HG02943 (cell line): ENCODE measurements around the gene UBR7.
A peak's percentile ranks its signal among the peaks of the same experiment; 100 is the strongest.
"Not testable (repeated sequence)": the region's sequence is repeated elsewhere in the genome, so short reads cannot be mapped to it uniquely, and the experiment has no call there.

Source experiments
- ATAC-seq: cut with Tn5 transposase; IDR thresholded peaks from one replicate; pipeline ENCODE4 v1.9.1; 2021; ENCODE audit warnings: mild to moderate bottlenecking, low read depth, moderate library complexity; ENCODE audit not compliant: unreplicated experiment

The UBR7 gene

GRCh38 chr14:93186956-93187355 lies 20.1 kb upstream of the UBR7 start:
- no peak for ATAC-seq

DNA sequence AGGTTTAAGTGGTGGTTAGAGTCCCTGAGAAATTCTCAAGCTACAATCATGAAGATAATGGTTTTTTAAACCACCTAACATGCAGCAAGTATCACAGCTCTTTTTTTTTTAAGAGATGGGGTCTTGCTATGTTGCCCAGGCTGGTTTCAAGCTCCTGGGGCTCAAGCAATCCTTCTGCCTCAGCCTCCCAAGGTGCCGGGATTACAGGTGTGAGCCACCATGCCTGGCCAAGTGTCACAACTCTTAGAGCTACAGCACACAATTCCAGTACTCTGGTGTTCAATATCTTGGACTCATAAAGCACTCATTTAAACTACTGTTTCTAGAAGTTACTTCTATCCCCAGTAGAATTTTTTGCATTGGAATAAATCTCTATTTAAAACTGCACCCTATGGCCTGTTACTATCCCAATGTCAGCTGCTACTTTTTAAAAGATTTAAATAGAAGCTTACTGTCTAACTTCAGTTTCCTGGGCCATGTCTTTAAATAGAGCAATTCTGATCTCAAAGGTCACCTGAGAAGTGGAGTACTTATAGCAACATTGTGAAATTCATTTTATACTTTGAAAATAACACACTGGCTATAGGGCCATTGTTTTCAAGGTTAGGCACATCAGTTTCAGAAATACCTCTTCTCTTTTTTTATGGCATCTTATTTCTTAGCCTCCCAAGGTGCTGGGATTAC lies 11.6 kb upstream of the UBR7 start:
- no peak for ATAC-seq

DNA sequence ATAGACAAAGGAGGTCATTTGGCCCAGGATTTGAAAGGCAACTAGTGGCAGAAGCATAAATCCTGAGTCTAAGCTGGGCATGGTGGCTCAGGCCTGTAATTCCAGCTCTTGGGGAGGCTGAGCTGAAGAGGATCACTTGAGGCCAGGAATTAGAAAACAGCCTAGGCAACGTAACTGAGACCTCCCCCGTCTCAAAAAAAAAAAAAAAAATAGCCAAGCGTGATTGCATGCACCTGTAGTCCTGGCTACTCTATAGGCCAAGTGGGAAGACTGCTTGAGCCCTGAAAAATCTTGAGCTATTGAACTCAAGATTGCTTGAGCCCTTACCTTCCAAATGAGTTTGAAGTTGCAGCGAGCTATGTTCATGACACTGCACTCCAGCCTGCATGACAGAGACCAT lies 8.0 kb upstream of the UBR7 start:
- no peak for ATAC-seq

- no peak for ATAC-seq
These were observed 6.5 kb upstream of the UBR7 start for GRCh38 chr14:93200553-93200952.

DNA sequence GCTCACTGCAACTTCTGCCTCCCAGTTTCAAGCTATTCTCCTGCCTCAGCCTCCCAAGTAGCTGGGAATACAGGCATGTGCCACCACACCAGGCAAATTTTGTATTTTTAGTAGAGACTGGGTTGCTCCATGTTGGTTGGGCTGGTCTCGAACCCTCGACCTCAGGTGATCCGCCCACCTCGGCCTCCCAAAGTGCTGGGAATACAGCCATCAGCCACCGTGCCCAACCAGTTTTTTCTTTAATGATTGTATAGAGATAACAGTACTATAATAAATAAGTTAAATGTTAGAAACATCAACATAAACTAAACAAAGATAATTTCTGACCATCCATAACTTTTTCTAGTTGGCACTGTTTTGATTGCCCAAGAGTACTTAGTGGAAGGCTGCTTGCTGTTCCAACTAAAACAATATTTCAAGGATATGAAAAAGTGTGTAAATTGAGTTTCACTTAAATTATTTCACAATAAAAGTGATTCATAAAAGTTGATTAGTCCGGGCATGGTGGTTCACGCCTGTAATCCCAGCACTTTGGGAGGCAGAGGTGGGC lies 5.8 kb upstream of the UBR7 start:
- ATAC-seq, result no peak

GRCh38 chr14:93207468-93208308 lies 632 bp downstream of the UBR7 start:
- ATAC-seq, result peak; percentile 43

DNA sequence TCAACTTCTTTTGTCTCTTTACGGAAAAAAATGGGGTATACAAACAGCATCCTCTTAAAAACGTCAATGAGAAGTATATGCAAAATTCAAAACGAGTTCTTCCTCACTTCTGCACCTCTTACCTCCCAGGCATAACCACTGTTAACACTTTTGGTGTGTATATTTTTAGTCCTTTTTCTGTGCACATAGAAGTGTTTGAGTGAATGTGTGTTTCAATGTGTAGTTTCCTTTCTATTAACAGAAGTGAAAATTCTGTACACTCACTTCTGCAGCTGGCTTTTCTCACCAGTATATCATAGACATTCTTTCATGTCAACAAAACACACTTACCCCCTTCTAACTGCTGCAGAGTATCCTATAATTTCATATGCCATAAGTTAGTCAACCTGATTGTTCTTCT lies 5.4 kb downstream of the UBR7 start:
- no peak for ATAC-seq

GRCh38 chr14:93214598-93214997 lies 7.5 kb downstream of the UBR7 start:
- no peak for ATAC-seq

DNA sequence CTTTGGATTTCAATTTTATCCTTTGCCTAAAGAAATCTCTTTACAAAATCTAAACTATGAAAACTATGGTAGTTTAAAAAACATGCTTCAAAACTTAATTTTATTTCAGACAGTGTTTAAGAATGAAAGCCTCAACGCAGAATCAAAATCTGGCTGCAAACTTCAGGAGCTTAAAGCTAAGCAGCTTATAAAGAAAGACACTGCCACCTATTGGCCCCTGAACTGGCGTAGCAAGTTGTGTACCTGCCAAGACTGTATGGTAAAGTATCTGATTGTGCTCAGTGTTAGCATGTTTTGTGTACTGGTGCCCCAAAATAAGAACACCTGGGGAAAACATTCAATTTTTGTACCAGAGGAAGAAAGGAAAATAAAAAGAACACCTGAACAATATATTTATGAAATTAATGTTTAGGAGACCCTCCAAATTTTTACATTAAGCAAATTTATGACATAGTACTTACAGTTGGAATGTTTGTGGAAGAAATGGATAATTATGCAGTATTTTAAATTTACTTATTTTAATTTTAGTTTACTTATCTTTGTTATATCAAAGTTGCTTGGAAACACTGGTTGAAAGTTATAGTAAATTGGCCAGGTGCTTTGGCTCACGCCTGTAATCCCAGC lies 12.2 kb downstream of the UBR7 start:
- no peak for ATAC-seq

- no peak for ATAC-seq
These were observed 13.5 kb downstream of the UBR7 start for GRCh38 chr14:93220509-93220908.

DNA sequence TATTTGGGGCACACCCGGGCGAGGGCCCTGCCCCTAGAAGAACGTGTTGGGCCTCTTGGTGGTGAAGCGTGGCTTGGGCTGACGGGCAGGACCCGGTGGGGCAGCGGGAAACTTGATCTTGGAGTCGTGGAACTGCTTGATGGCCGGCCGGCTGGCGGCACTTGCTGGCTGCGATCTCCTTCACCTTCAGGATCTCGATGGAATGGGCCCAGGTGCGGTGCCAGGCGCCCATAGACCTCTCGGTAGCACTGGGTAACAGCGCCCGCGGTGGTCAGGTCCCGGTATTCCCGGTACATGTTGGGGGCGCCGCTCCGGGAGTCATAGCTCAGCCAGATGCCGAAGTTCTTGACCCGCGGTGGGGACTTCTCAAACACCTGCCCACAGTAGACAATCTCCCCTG lies 16.5 kb downstream of the UBR7 start:
- no peak for ATAC-seq

- no peak for ATAC-seq
These were observed 21.5 kb downstream of the UBR7 start for GRCh38 chr14:93228550-93228949.

- no peak for ATAC-seq
These were observed 23.5 kb downstream of the UBR7 start for GRCh38 chr14:93230539-93230938.

DNA sequence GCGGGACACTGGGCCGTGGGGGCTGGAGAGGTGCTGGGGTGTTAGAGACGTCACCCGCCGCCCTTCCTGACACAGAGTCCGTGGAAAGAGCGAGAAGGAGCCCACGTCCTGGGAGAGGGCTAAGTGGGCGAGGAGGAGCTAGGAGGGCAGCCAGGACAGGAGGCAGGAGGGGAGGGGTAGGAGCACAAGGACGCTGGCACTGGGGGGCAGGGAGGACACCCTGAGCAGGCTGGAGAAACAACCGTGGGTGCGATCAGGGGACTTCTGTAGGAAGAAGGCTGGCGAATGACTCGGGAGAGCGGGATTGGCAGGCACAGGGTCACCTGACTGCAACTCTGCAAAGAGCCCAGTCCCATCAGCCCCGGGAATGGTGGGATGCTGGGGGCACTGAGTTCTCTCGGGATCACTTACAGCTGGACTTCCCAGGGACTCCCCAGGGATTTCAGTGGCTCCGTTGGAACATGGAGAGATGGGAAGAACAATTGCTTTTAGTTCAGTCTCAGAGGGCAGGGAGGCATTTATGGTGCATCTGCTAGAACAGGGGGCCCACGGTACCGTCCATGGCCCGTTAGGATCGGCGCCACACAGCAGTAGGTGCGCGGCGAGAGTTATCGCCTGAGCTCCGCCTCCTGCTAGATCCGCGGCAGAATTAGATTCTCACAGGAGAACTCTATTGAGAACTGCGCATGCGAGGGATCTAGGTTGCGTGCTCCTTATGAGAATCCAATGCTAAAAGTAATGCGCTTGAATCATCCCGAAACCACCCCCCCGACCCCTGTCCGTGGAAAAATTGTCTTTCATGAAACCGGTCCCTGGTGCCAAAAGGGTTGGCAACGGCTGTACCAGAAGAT lies 24.3 kb downstream of the UBR7 start:
- no peak for ATAC-seq

DNA sequence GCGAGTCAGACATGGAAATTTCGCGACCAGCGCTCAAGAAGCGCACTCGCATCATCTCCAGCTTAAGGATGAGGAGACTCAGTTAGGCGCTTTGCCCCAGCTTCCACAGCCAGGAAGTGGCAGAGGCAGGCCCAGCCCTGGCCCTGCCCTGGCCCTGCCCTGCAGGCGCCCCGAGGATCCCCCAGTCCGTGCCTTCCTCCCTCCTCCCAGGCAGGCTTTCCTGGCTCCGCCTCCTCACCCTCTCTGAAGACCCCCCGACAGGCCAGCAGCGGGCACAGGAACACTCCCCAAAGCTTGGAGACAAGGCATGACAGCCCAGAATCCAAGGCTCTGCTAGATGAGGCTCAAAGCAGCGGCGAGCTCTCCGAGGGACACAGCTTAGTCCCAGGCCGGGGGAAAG lies 25.1 kb downstream of the UBR7 start:
- no peak for ATAC-seq

- ATAC-seq, result not testable (repeated sequence)
These were observed 26.0 kb downstream of the UBR7 start for GRCh38 chr14:93233078-93233477.

DNA sequence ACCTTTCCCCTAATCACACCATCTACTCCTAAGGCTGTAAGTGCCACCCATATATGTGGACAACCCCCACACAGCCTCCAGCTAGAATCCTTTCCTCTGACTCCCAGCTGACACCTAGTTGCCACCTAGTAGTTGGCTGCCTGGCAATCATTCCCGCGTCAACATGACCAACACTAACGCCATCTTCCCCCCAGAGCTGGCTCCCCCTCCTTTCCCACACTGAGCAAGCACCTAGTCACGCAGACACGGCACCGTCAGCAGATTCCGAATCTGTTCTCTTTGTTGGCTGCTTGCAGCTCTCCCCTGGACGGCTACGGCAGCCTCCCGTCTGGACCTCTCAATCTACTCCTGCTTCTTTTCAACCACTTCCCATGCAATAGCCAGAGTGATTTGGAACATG lies 27.7 kb downstream of the UBR7 start:
- ATAC-seq, result no peak

DNA sequence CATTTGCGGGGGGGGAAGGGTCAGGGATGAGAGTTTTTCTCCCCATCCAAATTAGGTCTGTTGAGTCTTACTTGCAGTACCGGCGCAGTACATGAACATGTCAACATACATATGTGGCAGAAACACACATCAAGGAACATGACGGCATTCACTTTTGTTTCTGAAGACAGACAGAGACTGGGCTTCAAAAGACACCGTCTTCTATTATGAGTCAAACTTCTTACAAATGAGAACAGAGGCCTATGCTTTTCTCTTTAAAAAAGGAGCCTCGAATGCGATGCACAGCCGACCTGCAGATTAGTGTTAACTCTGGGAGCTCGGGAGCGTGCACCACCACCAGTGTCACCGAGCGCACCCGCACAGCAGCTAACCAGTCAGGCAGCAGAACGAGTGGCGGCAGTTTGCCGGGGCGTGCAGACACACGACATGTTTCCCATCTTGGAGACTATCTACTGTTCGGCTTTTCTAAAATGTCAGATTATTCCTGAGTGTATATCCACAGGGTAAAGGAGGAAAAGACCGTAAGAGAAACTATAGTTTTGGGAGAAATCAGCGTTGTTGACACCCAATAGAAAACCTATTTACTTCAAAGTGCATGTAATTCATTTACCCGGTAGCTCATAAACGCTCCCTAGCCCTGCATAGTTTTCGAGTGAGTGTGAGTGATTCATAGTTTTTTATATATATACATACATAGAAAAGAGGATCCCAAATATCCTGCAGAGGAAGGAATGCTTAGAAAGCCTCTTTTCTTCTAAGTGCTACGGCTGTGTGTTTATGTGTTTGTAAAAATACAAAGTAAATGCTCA lies 33.0 kb downstream of the UBR7 start:
- ATAC-seq, result no peak

DNA sequence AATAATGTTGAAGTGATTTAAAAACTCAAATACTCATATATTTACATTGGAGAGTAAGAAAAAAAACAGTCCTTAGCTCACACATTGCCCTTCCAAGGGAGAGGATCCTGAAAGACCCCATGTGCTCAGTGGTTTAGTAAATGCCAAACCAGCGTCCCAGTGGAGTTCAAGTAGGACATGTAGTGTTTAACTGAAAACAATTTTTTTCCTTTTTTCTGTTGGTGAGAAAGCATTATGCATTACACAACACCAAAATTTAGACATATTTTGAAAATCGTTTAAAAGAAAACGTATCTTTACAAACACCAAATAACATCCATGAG lies 33.6 kb downstream of the UBR7 start:
- ATAC-seq, result no peak
